Effector memory CD4-positive, alpha-beta T cell (primary cell): ENCODE results near the gene GSN.

Experiments used
- DNase-seq, 3 donors: peaks; one replicate each; pipeline ENCODE4 v3.0.0-alpha.2; 2020
- H3K27ac ChIP-seq: 2 replicates; pipeline ENCODE4 v1.7.0; 2013; ENCODE audit warnings: mild to moderate bottlenecking, low read length, moderate library complexity; ENCODE audit not compliant: insufficient read depth, poor library complexity, severe bottlenecking
- H3K27me3 ChIP-seq: replicated peaks from 2 replicates; pipeline ENCODE4 v1.7.0; 2013; ENCODE audit warnings: mild to moderate bottlenecking, low read length; ENCODE audit not compliant: insufficient read depth, control insufficient read depth, poor library complexity, severe bottlenecking
- H3K36me3 ChIP-seq: 2 replicates; pipeline ENCODE4 v1.7.0; 2013; ENCODE audit warnings: mild to moderate bottlenecking, low read length, moderate library complexity; ENCODE audit not compliant: control insufficient read depth, insufficient read depth
- H3K4me1 ChIP-seq: 2 replicates; pipeline ENCODE4 v1.7.0; 2013; ENCODE audit warnings: low read length, mild to moderate bottlenecking; ENCODE audit not compliant: control insufficient read depth, insufficient read depth, poor library complexity, severe bottlenecking
- H3K4me3 ChIP-seq: 2 replicates; pipeline ENCODE4 v1.7.0; 2013; ENCODE audit warnings: low read length, low read depth, mild to moderate bottlenecking; ENCODE audit not compliant: insufficient read depth, poor library complexity, severe bottlenecking
- H3K9me3 ChIP-seq: 2 replicates; pipeline ENCODE4 v1.7.0; 2013; ENCODE audit warnings: mild to moderate bottlenecking, low read length, moderate library complexity; ENCODE audit not compliant: control insufficient read depth

The GSN gene

DNA sequence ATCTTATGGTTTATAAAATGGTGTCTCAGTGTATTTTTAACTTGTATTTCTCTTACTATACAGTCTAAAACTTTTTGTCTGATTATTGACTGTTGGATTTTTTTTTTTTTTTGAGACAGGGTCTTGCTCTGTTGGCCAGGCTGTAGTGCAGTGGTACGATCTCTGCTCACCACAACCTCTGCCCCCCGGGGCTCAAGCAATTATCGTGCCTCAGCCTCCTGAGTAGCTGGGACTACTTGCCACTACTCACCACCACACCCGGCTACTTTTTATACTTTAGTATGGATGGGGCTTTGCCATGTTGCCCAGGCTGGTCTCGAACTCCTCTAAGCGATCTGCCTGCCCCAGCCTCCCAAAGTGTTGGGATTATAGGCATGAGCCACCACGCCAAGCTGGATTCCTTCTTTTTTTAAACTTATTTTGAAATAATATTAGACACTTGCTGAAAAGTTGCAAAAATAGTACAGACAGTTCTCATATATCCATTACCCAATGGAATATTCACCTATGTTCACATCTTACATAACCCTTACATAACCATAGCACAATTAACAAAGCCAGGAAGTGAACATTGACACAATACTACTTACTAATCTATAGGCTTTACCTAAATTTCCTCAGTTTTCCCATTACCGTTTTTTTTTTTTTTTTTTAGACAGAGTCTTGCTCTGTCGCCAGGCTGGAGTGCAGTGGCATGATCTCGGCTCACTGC lies 54.9 kb downstream of the GSN start:
- DNase-seq = no peak
- Histone ChIP-seq H3K36me3 (no peaks in the 10 kb centered on the region), H3K4me1 (peaks cover 8% of the 10 kb centered on the region), H3K27ac (no peak overlapping the region), H3K4me3 (no peak overlapping the region), H3K27me3 (no peaks in the 10 kb centered on the region), H3K9me3 (no peaks in the 10 kb centered on the region)

DNA sequence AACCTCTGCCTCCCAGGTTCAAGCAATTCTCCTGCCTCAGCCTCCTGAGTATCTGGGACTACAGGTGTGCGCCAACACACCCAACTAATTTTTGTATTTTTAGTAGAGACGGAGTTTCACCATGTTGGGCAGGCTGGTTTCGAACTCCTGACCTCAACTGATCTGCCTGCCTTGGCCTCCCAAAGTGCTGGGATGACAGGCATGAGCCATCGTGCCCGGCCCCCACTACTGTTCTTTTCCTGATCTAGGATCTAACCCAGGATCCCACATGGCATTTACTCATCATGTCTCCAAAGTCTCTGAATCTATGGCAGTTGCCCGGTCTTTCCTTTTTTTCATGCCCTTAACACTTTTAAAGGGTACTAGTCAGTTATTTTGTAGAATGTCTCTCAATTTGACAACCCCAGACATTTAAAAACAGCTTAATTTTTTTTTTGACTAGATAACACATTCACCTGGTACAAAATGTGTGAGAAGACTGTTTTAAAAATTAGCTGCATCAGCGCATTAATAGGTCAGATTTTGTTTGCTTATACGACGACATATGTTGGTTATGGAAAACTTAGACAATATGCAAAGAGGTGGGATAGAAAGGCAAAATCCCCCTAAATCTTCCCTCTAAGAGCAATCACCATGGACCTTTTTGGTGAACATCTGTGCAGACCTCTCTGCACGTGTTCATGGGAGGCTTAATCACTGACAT lies 55.6 kb downstream of the GSN start:
- no peak overlapping the region for H3K27ac ChIP-seq
- H3K36me3 ChIP-seq = no peaks in the 10 kb centered on the region
- H3K9me3 ChIP-seq = no peaks in the 10 kb centered on the region
- no peak overlapping the region for H3K4me3 ChIP-seq
- no peak for DNase-seq
- H3K27me3 ChIP-seq = no peaks in the 10 kb centered on the region
- H3K4me1 ChIP-seq = peaks cover 8% of the 10 kb centered on the region

DNA sequence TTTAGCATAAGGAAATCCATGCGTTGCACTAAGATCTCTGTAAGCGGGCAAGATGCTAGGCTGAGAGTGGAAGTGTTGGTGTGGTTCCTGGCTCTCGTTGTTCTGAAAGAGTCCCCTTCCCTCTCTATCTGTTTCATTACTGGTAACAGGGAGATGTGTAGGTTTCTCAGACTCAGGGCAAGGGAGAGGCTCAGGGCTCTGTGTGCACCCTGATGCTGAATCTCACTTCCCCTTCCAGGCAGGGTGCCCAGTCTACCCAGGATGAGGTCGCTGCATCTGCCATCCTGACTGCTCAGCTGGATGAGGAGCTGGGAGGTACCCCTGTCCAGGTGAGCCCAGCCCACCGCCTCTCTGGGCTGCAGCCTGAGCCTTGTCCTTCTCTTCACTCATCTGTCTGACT lies 56.4 kb downstream of the GSN start:
- Histone ChIP-seq H3K27me3 (no peaks in the 10 kb centered on the region), H3K4me3 (no peak overlapping the region), H3K27ac (no peak overlapping the region), H3K4me1 (peaks cover 8% of the 10 kb centered on the region), H3K9me3 (no peaks in the 10 kb centered on the region), H3K36me3 (no peaks in the 10 kb centered on the region)
- no peak for DNase-seq

DNA sequence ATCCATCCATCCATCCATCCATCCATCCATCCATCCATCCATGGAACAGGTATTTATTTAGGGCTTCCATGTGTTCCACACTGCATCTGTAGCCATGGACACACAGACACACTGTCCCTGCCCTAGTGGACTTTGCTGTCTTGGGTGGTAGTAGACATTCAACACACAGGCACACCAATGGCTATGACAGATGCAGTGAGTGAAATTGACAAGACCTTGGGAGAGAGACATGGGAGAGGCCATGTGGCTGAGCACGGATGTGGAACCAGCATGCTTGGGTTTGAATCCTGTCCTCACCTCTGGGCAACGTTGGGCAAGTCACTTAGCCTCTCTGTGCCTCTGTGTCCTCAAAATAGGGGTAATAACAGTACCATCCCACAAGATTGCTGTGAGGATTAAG lies 56.8 kb downstream of the GSN start:
- Histone ChIP-seq H3K27ac (no peak overlapping the region), H3K4me3 (no peak overlapping the region), H3K36me3 (no peaks in the 10 kb centered on the region), H3K9me3 (no peaks in the 10 kb centered on the region), H3K27me3 (no peaks in the 10 kb centered on the region), H3K4me1 (peaks cover 8% of the 10 kb centered on the region)
- DNase-seq = no peak

DNA sequence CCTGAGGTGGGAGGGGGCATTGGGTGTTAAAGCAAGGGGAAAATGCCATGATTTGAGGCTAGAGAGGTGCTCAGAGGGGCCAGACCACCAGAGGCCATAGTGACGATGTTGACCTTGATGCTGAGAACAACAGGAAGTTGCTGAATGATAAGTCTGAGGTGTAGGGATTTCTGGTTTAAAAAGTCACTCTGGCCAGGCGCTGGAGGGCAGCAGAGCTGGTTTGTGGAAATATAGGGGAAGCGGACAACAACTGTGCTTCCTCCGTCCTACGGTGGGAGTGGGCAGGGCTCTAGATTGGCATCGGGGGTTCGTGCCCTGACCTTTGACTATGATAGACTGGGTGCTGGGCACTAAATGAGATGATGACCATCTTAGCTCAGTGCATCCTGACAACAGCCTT lies 57.4 kb downstream of the GSN start:
- no peaks in the 10 kb centered on the region for H3K9me3 ChIP-seq
- H3K4me3 ChIP-seq = no peak overlapping the region
- H3K4me1 ChIP-seq = peaks cover 8% of the 10 kb centered on the region
- no peaks in the 10 kb centered on the region for H3K27me3 ChIP-seq
- no peaks in the 10 kb centered on the region for H3K36me3 ChIP-seq
- H3K27ac ChIP-seq = no peak overlapping the region
- no peak for DNase-seq

DNA sequence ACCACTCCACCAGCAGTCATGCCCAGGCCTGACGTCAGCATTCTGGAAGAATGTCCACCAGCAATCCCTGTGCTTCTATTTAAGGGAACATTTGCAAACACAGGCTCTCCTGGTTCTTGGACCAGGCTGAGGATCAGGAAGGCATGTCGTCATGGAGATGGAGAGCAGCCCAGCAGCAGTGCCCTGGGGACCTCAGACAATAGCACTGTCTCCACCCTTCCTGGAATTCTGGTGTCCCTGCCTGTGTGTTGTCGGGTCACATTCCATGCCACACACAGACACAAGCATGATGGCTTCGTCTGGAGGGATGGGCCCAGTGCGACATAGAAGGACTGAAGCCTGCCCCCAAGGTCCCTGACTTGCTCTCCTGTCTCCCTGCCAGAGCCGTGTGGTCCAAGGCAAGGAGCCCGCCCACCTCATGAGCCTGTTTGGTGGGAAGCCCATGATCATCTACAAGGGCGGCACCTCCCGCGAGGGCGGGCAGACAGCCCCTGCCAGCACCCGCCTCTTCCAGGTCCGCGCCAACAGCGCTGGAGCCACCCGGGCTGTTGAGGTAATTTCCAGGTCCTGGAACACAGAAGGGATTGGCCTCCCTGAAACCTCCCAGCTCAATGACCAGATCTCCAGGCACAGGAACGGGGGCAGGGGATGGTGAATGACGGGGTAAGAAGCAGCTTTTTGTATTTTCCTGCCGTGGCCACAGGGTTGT lies 58.3 kb downstream of the GSN start:
- peaks cover under 1% of the 10 kb centered on the region for H3K4me1 ChIP-seq

DNA sequence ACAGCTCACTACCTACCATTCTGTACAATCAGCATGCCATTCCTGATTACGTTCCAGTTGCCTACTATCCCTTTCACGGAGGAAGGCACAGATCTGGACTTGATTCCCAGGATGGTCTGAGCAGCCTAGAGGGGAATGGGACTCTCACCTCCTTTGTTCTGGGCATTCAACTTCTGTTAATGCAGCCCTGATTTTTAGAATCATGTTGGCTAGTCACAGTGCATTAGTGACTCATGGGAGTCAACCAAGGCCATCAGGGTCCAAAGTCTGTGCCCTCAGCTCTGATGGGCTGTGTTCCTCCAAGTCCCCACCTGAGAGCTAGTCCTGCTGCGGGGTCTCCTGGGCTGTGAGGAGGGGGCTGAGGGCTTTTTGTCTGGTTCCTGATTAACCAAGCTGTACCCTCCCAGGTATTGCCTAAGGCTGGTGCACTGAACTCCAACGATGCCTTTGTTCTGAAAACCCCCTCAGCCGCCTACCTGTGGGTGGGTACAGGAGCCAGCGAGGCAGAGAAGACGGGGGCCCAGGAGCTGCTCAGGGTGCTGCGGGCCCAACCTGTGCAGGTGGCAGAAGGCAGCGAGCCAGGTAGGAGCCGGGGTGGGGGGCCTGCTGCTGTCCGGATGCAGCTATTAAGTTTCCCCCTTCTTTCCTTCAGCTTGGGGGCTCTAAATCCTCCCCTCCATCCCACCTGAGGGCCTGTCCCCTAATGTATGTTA lies 59.1 kb downstream of the GSN start:
- no peaks in the 10 kb centered on the region for H3K27me3 ChIP-seq
- no peak overlapping the region for H3K4me3 ChIP-seq
- H3K9me3 ChIP-seq = no peaks in the 10 kb centered on the region
- no peaks in the 10 kb centered on the region for H3K4me1 ChIP-seq
- H3K36me3 ChIP-seq = no peaks in the 10 kb centered on the region
- H3K27ac ChIP-seq = no peak overlapping the region
- no peak for DNase-seq

More for the DNA sequence above, 58.3 kb downstream of the GSN start:
- no peak for DNase-seq
- H3K4me3 ChIP-seq = no peak overlapping the region
- no peak overlapping the region for H3K27ac ChIP-seq
- no peaks in the 10 kb centered on the region for H3K9me3 ChIP-seq
- no peaks in the 10 kb centered on the region for H3K36me3 ChIP-seq
- H3K27me3 ChIP-seq = no peaks in the 10 kb centered on the region

DNA sequence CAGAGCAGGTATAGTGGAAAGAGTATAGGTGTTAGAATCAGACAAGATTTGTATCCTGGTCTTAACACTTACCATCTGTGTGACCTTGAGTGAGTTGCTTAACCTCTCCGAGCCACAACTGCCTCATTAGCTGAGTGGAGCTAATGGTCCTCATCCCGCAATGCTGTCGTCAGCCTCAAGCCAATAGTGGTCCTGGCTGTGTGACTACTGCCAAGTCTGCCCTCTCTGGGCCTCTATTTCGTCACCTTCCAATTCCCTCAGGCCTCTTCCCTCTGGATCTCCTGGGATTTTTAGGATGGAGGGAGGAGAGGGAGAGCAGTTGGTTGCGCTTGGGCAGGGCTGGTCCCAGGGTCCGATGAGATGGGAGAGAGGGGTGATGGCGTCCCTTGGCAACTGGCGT lies 60.5 kb downstream of the GSN start:
- H3K4me3 ChIP-seq = no peak overlapping the region
- H3K27ac ChIP-seq = no peak overlapping the region
- no peak for DNase-seq
- H3K27me3 ChIP-seq = no peaks in the 10 kb centered on the region
- no peaks in the 10 kb centered on the region for H3K9me3 ChIP-seq
- H3K36me3 ChIP-seq = no peaks in the 10 kb centered on the region
- H3K4me1 ChIP-seq = no peaks in the 10 kb centered on the region

DNA sequence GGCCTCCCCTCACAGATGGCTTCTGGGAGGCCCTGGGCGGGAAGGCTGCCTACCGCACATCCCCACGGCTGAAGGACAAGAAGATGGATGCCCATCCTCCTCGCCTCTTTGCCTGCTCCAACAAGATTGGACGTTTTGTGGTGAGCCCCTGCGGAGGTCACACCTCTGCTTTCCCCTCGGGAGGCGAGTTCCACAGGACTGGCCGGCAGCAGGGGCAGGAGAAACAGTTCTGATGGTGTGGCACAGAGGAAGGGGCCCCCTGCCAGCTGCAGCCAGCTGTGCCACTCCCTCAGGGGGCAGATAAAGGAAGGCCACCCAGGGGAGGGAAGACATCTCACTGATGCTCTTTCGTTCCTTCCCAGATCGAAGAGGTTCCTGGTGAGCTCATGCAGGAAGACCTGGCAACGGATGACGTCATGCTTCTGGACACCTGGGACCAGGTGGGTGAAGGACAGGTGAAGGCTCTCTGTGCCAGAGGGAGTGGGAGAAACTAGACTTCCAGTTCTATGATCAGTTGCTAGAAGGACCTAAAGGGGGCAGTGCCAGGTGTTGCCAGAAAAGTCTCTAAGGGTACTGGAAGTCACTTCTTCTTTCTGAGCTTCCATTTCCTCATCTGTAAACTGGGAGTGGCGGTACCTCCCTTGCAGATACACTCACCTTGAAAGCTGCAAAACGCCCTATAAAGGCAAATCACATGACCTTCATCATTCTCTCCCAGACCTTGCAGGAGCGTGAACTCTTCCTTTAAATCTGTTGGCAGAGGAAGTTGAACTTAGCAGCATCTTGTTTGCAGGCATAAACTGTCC lies 61.1 kb downstream of the GSN start:
- Histone ChIP-seq H3K4me3 (no peak overlapping the region), H3K4me1 (no peaks in the 10 kb centered on the region), H3K27ac (no peak overlapping the region), H3K27me3 (no peaks in the 10 kb centered on the region), H3K9me3 (no peaks in the 10 kb centered on the region), H3K36me3 (no peaks in the 10 kb centered on the region)
- DNase-seq = no peak
